ENCODE measurements around the gene ZMYND11.
"Not testable (repeated sequence)": the region's sequence is repeated elsewhere in the genome, so short reads cannot be mapped to it uniquely, and the experiment has no call there.

Gene ZMYND11

DNA sequence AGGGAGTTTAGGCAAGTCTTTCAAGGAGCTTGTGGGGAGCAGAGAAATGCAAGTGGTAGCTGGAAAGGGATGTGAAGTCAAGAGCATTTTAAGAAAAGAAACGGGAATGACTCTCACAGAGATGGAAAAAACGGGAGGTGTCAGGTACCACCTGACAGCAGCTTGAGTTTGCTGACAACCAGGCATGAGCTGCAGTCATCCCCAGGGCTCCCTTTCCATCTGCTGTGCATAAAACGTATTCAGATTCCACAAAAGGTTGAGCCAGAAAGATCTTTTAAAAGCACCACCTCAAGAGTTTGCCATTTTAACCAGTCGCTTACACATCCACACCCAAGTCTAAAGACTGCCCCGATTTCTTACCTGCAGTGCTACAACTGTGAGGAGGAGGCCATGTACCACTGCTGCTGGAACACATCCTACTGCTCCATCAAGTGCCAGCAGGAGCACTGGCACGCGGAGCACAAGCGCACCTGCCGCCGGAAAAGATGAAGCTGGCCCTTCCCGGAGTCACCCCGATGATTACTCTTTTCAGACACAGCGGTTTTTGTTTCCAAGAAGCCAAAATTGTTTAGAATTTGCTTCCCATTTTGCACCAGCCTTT lies 116.8 kb downstream of the ZMYND11 start:
- DNase-seq: no peak

GRCh38 chr10:260819-261429 lies 125.7 kb downstream of the ZMYND11 start:
- no peak for DNase-seq

DNA sequence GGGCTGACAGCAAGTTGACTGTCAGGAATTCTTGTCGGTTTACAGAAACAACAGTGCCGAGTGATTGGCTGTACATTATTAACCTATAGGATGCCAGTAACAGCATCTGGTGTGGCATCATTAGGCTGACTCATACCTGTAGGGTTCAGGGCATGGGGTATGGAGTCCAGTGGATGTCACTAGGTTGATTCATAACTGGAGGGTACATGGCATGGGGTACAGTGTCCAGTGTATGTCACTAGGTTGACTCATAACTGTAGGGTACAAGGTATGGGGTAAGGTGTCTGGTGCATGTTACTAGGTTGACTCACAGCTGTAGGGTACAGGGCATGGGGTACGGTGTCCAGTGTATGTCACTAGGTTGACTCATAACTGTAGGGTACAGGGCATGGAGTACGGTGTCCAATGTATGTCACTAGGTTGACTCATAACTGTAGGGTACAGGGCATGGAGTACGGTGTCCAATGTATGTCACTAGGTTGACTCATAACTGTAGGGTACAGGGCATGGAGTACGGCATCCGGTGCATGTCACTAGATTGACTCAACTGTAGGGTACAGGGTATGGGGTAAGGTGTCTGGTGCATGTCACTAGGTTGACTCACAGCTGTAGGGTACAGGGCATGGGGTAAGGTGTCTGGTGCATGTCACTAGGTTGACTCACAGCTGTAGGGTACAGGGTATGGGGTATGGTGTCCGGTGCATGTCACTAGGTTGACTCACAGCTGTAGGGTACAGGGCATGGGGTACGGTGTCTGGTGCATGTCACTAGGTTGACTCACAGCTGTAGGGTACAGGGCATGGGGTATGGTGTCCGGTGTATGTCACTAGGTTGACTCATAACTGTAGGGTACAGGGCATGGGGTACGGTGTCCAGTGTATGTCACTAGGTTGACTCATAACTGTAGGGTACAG lies 129.2 kb downstream of the ZMYND11 start:
- DNase-seq: not testable (repeated sequence)

- DNase-seq: not testable (repeated sequence)
Measured at GRCh38 chr10:265074-265440, 129.8 kb downstream of the ZMYND11 start.

GRCh38 chr10:265816-266588 lies 130.7 kb downstream of the ZMYND11 start:
- DNase-seq: not testable (repeated sequence)

DNA sequence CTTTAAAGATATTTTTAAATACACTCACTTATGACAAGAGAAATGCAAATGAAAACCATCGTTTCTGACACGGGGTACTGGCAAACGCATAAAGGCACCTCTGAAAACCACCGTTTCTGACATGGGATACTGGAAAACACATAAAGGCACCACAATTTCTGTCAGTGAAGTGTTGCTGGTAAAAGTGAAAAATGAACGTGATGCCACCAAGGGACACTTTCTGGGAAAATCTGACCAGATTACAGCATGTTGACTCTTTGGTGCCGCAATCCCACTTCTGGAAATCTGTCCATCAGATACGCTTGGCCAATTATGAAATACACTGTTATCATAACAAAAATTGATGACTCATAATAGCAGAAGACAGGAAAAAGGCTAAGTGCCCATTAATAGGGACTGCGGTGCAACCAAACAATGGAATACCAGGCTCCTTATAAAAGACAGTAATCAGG lies 131.7 kb downstream of the ZMYND11 start:
- DNase-seq: no peak

- no peak for DNase-seq
Measured at GRCh38 chr10:267705-268104, 132.4 kb downstream of the ZMYND11 start.

GRCh38 chr10:269440-270074 lies 134.3 kb downstream of the ZMYND11 start:
- no peak for DNase-seq

- DNase-seq: no peak
Measured at GRCh38 chr10:271201-271600, 135.9 kb downstream of the ZMYND11 start.

- no peak for DNase-seq
Measured at GRCh38 chr10:271722-272121, 136.5 kb downstream of the ZMYND11 start.

GRCh38 chr10:273088-273487 lies 137.8 kb downstream of the ZMYND11 start:
- DNase-seq: no peak

- no peak for DNase-seq
Measured at GRCh38 chr10:274866-275265, 139.6 kb downstream of the ZMYND11 start.

- no peak for DNase-seq
Measured at GRCh38 chr10:275680-276079, 140.4 kb downstream of the ZMYND11 start.

DNA sequence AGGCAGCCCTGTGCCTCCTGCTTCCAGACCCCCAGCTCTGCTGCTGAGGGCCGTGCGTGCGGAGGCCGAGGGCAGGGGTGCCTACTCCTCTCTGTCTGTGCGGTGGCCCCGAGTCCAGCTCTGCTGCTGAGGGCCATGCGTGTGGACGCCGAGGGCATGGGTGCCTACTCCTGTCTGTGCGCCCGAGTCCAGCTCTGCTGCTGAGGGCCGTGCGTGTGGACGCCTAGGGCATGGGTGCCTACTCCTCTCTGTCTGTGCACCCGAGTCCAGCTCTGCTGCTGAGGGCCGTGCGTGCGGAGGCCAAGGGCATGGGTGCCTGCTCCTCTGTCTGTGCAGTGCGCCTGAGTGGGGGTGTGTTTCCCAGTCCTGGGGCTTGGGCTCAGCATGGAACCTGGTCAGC lies 142.7 kb downstream of the ZMYND11 start:
- DNase-seq: no peak

GRCh38 chr10:278707-279106 lies 143.5 kb downstream of the ZMYND11 start:
- no peak for DNase-seq

DNA sequence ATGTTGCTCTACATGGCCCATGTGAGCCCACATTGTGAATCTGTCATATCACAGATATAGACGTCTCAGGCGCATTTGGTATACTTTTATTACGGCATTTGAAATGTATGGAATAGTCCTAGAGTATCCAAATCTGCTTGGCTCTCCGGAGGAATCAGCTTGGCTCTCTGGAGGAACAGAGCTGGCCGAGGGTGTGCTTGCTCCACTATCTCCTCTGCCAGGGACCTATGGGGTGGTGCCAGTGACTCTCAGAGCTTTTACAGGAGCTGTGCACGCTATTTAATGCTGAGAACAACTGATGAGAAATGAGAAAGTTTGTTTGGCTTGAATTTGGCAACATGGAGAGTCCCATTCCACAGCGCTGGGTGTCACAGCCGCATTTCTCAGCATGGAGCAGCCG lies 144.0 kb downstream of the ZMYND11 start:
- no peak for DNase-seq

- no peak for DNase-seq
Measured at GRCh38 chr10:279655-280054, 144.4 kb downstream of the ZMYND11 start.

- DNase-seq: no peak
Measured at GRCh38 chr10:282294-283139, 147.3 kb downstream of the ZMYND11 start.

GRCh38 chr10:283140-283479 lies 147.9 kb downstream of the ZMYND11 start:
- DNase-seq: no peak

DNA sequence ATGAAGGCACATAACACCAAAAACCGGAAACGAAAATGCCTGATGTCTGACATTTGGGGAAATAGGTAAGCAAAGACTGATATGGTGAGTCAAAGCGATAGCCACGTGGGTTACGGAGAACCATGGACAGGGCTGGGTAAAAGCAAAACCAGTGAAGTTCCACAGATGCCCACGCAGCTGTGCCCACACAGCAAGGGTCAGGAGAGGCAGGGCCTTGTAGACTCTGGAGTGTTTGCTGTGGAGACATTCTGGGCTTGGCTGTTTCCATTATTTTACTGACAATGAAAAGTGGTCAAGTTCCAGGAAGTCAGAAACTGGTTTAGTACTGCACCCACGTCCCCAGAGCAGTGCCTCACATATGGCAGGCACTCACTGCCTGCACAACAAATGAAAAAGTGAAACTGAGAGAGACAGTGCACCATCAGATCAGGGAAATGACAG lies 148.7 kb downstream of the ZMYND11 start:
- DNase-seq: no peak

DNA sequence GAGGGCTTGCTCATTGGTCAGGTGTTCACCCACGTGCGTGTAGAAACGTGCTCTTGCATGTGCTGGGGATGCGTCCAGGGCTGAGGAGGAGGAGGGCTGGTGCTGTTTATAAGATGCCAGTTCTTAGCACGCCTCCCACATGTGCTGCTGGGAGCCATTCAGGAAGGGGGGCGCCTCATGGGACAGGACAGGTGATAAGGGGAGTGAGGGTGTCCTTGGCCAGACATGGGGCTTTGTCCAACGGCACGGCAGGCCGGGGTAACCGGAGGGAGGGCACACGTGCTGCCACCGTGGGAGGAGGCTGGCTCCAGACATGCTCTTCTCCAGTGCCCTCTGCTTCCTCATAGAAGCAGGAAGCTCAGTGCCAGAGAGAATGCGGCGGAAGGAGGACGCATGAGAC lies 150.0 kb downstream of the ZMYND11 start:
- no peak for DNase-seq
